Measurements from ENCODE around the gene RAB1B. TPM values are rescaled to one million over a fixed set of nuclear protein-coding genes. Genes with fewer than 3 reads are reported as not detected.
A peak's percentile ranks its signal among the peaks of the same experiment; 100 is the strongest.

Gene RAB1B
- total RNA-seq, 1 donor from 2014 or later, result 138 TPM

DNA sequence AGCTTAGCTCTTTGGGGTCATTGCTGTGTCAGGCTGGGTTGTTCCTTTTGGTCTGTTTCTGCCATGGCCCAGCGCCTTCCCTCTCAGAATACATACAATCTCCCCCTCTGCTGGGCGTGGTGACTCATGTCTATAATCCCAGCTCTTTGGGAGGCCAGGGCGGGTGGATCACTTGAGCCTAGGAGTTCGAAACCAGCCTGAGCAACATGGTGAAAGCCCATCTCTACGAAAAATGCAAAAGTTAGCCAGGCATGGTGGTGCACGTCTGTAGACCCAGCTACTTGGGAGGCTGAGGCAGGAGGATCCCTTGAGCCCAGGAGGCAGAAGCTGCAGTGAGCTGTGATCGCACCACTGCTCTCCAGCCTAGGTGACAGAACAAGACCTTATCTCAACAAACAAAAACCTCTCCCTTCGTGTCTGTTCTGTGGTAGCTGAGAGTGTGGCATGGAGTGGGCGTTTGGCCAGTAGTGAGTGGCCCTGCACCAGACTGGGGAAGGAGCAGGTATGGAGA, 46.7 kb upstream of the RAB1B start:
- DNase-seq, result no peak
- Histone ChIP-seq H3K9me3 (no peaks in the 10 kb centered on the region), H3K36me3 (peaks cover 61% of the 10 kb centered on the region), H3K27me3 (ENCODE audit: low read depth) (no peaks in the 10 kb centered on the region), H3K4me1 (peaks cover 3% of the 10 kb centered on the region), H3K27ac (no peak overlapping the region), H3K4me3 (no peak overlapping the region)
- ATAC-seq, result peak; percentile 3 to 5
- intact Hi-C loops (cut with DNase I), result loop anchor here (5.0 kb wide), 1 partner anchor 41 kb away; no protein-coding TSS in a partner anchor
- TF ChIP-seq, protein P1, sequence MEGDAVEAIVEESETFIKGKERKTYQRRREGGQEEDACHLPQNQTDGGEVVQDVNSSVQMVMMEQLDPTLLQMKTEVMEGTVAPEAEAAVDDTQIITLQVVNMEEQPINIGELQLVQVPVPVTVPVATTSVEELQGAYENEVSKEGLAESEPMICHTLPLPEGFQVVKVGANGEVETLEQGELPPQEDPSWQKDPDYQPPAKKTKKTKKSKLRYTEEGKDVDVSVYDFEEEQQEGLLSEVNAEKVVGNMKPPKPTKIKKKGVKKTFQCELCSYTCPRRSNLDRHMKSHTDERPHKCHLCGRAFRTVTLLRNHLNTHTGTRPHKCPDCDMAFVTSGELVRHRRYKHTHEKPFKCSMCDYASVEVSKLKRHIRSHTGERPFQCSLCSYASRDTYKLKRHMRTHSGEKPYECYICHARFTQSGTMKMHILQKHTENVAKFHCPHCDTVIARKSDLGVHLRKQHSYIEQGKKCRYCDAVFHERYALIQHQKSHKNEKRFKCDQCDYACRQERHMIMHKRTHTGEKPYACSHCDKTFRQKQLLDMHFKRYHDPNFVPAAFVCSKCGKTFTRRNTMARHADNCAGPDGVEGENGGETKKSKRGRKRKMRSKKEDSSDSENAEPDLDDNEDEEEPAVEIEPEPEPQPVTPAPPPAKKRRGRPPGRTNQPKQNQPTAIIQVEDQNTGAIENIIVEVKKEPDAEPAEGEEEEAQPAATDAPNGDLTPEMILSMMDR (IDR thresholded peaks at IDR 0.05), result no peak

DNA sequence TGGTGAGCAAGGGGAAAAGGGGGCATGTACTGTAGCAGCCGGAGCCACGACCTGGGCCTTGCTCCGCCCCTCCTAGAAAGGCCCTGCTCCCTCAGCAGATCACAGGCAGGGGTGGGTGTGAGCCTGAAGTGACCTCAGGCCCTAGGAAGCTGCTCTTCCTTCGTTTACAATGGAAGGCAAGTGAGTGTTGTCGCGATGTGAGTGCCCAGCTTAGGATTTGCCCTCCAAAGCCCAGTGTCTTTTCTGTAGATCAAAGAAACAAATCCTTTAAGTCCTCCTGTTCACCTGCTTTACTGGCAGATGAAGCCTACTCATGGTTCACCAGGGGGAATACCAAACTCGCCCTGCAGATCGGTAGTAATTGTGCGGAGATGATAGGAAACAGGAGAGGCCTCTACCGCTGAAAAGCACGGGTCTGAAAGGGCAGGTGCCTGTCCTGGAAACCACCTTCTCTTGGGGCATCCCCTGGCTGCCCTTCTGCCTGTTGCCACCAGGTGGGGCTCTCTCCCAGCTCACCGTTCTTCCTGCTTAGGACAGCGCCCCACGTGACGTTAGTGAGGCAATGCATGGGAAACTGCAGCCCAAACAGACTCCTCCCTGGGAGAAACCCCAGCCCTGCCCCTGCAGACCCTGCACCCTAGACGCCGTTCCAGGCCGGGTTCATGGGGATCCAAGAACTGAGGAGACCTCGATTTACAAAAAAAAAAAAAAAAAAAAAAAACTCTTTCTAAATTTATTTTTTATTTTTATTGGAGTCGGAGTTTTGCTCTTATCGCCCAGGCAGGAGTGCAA, 45.9 kb upstream of the RAB1B start:
- H3K36me3 ChIP-seq, result peaks cover 57% of the 10 kb centered on the region

DNA sequence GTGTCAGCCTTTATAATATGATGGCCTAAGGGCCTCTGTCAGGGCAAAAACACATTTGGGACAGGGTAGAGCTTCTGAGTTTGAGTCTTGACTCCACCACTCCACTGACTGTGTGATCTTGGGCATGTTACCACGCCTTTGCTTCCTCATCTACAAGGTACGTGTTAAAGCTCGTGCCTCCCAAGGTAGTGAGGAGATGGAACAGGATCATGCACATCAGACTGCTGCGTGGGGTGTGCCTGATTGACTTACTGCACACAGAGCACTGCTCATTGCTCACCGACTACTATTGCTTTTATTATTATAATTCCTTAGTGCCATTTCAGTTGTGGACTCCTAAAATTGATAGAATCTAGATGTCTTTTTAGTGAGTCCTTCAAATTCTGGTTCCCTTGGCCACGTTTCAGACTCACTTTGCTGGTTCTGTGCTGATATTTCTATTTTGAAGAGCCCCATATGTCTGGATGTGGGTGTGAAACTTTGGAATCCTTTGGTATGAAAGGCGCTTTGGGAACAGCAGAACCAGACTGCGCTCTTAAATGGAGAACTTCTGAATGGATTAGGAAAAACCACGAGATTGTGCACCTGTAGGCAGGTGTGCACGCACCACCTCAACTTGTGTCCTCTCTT, 44.1 kb upstream of the RAB1B start:
- intact Hi-C loops (cut with DNase I), result loop anchor here (5.0 kb wide), 1 partner anchor 38 kb away; no protein-coding TSS in a partner anchor
- Histone ChIP-seq H3K4me1 (peaks cover 3% of the 10 kb centered on the region), H3K27ac (no peak overlapping the region), H3K27me3 (ENCODE audit: low read depth) (no peaks in the 10 kb centered on the region), H3K36me3 (peaks cover 52% of the 10 kb centered on the region), H3K9me3 (no peaks in the 10 kb centered on the region), H3K4me3 (no peak overlapping the region)
- DNase-seq, result no peak
- no peak for ATAC-seq
- TF ChIP-seq, protein P1 (IDR thresholded peaks at IDR 0.05), result no peak

More for the DNA sequence above, 45.9 kb upstream of the RAB1B start:
- DNase-seq, result peak; percentile 93
- H3K4me3 ChIP-seq, result no peak overlapping the region
- no peak overlapping the region for H3K27ac ChIP-seq
- H3K4me1 ChIP-seq, result peaks cover 3% of the 10 kb centered on the region
- ATAC-seq, result peak; percentile 95 to 98
- intact Hi-C loops (cut with DNase I), result loop anchor here (5.0 kb wide), 1 partner anchor 40 kb away; no protein-coding TSS in a partner anchor
- no peaks in the 10 kb centered on the region for H3K27me3 ChIP-seq (ENCODE audit: low read depth)
- H3K9me3 ChIP-seq, result no peaks in the 10 kb centered on the region
- TF ChIP-seq, protein P1 (IDR thresholded peaks at IDR 0.05), result peak; percentile 99

DNA sequence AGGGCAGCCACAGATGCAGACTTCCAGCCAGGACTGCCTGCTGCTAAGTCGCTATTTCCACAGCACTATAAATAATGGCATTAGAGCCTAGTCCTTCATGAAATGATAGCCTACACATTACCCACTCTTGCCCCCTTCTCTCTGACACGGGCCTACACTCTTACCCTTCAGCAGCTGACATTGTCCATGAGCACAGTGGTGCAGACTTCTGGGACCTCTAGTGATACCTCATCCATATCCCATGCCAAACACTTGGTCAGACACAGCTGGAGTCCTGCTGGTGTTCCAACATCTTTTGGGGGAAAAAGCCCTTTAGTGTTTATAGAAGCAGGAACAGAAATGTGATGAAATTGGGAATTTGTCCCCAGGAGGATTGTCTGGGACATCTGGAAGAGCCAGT, 43.4 kb upstream of the RAB1B start:
- Histone ChIP-seq H3K27me3 (ENCODE audit: low read depth) (no peaks in the 10 kb centered on the region), H3K27ac (no peak overlapping the region), H3K4me3 (no peak overlapping the region), H3K36me3 (peaks cover 46% of the 10 kb centered on the region), H3K4me1 (peaks cover 3% of the 10 kb centered on the region), H3K9me3 (no peaks in the 10 kb centered on the region)
- ATAC-seq, result no peak
- intact Hi-C loops (cut with DNase I), result no loop called here
- DNase-seq, result no peak
- TF ChIP-seq, protein P1 (IDR thresholded peaks at IDR 0.05), result no peak

DNA sequence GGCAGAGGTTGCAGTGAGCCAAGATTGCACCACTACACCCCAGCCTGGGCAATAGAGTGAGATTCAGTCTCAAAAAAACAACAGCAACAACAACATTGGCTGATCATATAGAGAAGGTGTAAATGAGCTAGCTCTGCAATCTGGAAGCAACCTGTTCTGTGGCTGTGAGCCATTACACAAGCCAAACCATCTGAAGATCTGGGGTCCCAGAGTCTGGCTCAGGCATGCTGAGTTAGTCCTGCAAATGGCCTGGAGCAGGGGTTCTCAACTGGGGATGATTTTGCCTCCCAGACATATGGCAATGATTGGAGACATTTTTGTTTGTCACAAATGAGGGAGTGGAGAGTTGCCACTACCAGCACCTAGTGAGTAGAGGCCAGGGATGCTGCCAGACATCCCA, 42.3 kb upstream of the RAB1B start:
- H3K4me3 ChIP-seq, result no peak overlapping the region
- TF ChIP-seq, protein P1 (IDR thresholded peaks at IDR 0.05), result no peak
- no peak overlapping the region for H3K27ac ChIP-seq
- H3K4me1 ChIP-seq, result peaks cover 3% of the 10 kb centered on the region
- no peaks in the 10 kb centered on the region for H3K9me3 ChIP-seq
- DNase-seq, result no peak
- H3K27me3 ChIP-seq (ENCODE audit: low read depth), result no peaks in the 10 kb centered on the region
- no peak for ATAC-seq
- peaks cover 46% of the 10 kb centered on the region for H3K36me3 ChIP-seq
- intact Hi-C loops (cut with DNase I), result no loop called here
